ENCODE data around the gene ARIH2.
"Not testable (repeated sequence)": the region's sequence is repeated elsewhere in the genome, so short reads cannot be mapped to it uniquely, and the experiment has no call there.

ARIH2 gene

DNA sequence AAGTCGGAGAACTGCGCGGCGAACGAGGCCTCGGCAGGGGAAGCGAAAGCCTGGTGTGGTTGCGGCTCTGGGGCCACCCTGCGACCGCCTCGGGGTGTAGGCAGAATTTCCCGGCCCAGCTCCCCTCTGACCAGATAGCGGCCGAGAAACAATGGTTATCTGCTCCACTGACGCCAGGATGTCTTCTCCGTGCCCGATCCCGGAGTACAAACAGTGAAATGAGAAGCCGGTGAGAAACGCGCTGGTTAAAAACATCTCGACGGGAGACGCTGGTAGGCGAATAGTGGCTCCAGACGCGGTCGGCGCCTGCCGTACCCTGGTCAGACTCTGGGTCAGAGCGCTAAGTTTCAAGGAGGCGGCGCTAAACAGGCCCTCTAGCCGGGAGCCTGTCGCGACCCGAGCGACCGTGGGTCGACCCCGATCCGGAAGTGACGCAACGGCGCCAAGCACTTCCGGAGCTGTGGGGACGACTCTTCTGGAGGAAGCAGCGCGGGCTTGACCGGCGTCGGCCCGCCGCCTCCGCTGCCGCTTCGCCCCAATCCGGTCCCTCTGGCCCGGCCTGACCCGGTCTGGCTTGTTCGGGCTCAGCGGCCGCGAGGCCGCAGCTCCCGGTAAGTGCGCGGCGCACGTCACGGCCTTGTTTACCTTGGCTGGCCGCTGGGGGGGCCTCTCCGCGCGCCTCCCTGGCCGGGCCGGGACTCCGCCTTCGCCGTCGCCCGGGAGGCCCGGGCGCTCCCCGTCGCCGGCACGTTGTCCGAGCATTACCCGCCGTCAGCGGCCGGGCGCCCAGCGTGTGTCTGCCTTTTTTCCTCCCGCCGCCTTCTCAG is at the start of gene ARIH2:
ARIH2 (plus strand) TSS at position 455 of the 827 bp plus-strand sequence. CDS start 8,717 bp downstream, outside the sequence.
- DNase-seq = peak; percentile 40

- DNase-seq = no peak
These were observed 41.0 kb upstream of the ARIH2 start for GRCh38 chr3:48877671-48878070.

DNA sequence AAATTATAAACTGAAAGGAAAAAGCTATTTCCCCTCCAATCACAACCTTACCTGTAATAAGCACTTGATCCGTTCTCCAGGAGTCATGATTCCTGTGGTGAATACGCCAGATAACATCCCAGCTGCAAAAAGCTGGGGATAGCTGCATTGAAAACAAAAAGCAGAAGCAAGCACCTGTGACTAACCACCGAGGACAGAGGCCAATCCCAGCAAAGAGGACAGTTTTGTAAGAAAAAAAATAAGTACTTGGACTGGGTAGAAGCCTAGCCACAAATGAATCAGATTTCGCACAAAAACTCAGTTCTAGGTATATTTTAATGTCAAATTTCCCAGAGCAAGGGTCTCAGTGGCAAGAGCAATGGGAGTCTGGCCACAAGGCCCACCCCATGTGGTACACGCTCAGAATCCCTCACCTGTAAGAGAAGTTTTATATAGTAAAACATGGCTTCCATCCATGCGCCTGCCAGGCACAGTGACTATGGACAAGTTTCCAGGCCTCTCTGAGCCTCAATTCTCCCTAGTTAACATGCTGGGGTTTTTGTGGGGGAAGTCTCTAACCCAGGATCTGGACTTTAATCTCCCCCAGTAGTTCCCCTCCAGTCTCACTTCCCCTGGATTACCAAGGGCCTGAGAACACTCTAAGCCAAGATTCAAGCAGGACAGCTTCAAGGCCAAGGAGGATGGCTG is 39.2 kb upstream of the ARIH2 start:
- DNase-seq = no peak

GRCh38 chr3:48879994-48880377 is 38.7 kb upstream of the ARIH2 start:
- DNase-seq = no peak

DNA sequence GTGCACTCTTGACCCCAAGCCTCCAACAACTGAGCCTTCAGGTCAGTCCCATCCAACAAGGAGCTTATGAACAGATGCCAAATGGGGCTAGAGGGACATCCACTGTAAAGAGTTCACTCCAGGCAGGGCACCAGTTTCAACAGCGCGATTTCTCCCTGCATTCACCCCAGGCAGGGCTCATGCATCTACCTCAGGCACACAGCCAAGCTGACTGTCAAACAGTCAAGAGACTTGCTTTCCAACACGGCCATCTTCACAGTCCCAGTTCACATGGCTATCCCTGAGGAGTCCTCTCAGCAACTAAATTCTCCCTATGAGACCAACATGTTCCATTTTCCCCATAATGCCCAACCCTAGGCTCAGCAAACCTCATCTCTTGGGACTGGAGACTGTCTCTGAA is 37.6 kb upstream of the ARIH2 start:
- no peak for DNase-seq

DNA sequence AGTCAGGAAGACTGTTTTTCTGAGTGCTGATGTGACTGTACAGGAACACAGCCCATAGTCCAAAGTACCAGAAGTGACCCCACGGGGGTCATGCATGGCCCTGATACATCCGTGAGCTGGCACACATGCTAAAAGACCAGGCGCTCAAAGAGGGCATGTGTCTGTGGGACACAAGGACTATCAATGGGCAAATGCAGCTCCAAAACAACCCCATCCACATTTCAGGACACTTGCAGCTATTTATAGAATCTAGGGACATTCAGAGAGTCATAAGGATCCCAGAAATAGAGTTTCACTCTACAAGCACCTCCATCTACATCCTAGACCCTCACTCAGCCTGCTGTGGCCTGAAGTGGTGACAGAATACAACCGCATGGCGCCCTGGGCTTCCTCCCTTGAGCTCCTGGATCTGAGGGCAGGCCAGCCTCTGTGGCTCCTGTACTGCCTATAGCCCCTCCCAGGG is 37.0 kb upstream of the ARIH2 start:
- no peak for DNase-seq

GRCh38 chr3:48885753-48886152 is 32.9 kb upstream of the ARIH2 start:
- DNase-seq = no peak

GRCh38 chr3:48891606-48892005 is 27.0 kb upstream of the ARIH2 start:
- DNase-seq = no peak

GRCh38 chr3:48894516-48894915 is 24.1 kb upstream of the ARIH2 start:
- DNase-seq = no peak

GRCh38 chr3:48896936-48897335 is 21.7 kb upstream of the ARIH2 start:
- no peak for DNase-seq

GRCh38 chr3:48897460-48898376 is 20.9 kb upstream of the ARIH2 start:
- DNase-seq = no peak

- DNase-seq = peak; percentile 9
These were observed 20.0 kb upstream of the ARIH2 start, which contains the start of gene SLC25A20 for GRCh38 chr3:48898383-48899234. SLC25A20 (minus strand) TSS chr3:48898882; CDS start chr3:48898794, 88 bp downstream.

GRCh38 chr3:48899273-48899672 is 19.4 kb upstream of the ARIH2 start:
- DNase-seq = no peak

DNA sequence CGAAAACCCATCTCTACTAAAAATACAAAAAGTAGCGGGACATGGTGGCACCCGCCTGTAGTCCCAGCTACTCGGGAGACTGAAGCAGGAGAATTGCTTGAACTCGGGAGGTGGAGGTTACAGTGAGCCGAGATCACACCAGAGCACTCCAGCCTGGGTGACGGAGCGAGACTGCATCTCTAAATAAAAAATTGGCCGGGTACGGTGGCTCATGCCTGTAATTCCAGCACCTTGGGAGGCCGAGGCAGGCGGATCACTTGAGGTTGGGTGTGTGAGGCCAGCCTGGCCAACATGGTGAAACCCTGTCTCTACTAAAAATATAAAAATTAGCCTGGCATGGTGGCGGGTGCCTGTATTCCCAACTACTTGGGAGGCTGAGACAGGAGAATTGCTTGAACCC is 11.6 kb upstream of the ARIH2 start:
- DNase-seq = not testable (repeated sequence)

- DNase-seq = no peak
These were observed 3.3 kb upstream of the ARIH2 start for GRCh38 chr3:48915296-48915695.

GRCh38 chr3:48919215-48920138 is 835 bp downstream of the ARIH2 start:
- no peak for DNase-seq

- DNase-seq = no peak
These were observed 8.1 kb downstream of the ARIH2 start for GRCh38 chr3:48926425-48927392.

DNA sequence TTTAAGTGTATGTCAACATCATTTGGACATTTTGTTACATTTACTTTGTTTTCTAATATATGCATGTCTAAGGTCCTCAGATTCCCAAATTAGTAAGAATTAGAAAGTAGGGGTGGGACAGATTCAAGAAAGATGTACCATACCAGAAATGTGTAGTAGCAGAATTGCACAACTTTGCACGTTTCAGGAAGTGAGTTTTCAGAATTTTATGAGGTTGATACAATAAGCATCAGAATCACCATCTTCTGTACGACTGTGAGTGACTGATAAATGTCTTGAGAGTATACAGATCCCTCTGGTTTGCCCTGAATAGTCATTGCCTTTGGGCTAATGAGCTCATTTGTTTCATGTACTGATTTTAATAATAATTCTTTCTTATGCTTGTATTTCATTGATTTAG is 9.3 kb downstream of the ARIH2 start:
- no peak for DNase-seq

DNA sequence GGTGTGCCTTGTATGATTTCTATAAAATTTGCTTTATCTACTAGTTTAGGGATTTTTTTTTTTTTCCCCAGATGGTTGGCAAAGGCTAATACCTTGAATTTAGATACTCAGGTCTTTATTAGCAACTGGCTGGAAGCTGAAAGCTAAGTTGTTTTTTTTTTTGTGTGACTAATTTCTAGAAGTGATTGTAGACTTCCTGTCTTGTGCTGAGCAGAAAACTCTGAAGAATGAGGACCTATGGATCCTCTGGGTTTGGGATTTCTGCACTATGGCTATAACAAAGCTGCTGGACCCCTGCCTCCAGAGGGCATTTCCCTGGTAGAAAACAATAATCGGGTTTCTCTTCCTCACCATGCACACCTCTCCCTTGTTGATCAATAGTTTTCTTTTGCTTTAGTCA is 10.0 kb downstream of the ARIH2 start:
- no peak for DNase-seq
